GM19193 (cell line): ENCODE measurements around the gene TNFRSF1B.
A peak's percentile ranks its signal among the peaks of the same experiment; 100 is the strongest.

Experiments used
- POLR2A ChIP-seq: IDR thresholded peaks from 4 replicates; pipeline ENCODE4 v1.6.1; 2011; ENCODE audit not compliant: insufficient read depth, insufficient read length; ENCODE audit errors: extremely low read depth

The TNFRSF1B gene

DNA sequence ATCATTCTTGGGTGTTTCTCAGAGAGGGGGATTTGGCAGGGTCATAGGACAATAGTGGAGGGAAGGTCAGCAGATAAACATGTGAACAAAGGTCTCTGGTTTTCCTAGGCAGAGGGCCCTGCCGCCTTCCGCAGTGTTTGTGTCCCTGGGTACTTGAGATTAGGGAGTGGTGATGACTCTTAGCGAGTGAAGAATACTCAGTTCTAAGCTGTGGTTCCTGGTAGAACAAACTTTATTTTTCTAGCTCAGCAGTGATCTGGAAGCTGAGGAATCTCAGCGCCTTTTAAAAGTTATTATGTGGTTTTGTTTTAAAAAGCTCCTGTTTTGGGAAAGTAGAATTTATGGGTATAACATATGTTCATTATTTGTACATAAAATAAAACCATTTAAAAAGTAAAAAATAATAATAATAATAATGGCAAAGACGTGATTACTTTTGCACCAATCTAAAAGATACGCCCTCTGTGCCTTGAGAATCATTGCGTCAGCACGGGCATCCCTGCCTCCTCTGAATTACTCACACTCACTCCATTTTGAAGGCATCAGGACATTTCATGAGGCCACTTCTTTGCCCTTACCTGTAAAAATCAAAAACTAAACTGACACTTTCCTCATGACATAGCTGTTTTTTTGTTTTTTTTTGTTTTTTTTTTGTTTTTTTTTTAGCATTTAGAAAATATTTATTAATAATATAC, 29.7 kb upstream of the TNFRSF1B start:
- no peak for TF ChIP-seq POLR2A

DNA sequence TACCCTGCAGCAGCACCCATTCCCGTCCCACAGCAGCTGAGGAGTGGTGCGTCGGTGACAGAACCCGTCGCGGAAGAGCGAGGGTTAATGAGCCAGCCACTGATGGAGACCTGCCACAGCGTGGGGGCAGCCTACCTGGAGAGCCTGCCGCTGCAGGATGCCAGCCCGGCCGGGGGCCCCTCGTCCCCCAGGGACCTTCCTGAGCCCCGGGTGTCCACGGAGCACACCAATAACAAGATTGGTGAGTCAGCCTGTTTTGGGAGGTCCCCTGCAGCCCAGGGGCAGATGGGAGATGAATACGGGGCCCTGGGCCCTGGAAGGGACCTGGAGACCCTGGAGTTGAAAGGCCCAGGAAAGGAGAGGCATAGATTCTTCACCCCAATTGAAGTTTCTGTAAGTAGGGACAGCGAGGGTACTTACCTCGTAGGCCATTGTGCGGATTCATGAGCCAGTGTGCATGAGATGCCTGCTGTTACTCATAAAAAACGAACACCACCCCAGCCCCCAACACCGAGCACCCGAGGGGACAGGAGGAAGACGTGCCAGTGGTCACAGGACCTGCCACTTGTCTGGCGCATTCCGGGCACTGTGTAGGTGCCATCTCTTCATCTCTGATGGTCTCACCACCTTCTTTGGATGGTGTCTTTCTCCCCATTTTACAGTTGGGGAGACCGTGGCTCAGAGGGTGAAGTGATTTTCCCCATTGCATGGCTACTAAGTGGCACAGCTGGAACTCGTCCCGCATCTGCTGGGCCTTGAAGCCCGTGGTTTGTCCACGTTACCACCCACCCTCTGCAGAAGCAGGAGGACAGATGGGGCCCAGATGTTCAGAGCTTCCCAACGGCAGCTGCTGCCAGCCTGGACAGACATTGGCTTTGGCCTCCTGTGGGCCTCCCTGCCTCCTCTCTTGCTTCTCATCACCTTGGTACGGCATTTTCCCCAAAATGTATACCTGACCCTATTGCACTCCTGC, 28.3 kb upstream of the TNFRSF1B start:
- TF ChIP-seq POLR2A, result no peak

- no peak for TF ChIP-seq POLR2A
Measured at GRCh38 chr1:12140016-12140415, 26.8 kb upstream of the TNFRSF1B start.

DNA sequence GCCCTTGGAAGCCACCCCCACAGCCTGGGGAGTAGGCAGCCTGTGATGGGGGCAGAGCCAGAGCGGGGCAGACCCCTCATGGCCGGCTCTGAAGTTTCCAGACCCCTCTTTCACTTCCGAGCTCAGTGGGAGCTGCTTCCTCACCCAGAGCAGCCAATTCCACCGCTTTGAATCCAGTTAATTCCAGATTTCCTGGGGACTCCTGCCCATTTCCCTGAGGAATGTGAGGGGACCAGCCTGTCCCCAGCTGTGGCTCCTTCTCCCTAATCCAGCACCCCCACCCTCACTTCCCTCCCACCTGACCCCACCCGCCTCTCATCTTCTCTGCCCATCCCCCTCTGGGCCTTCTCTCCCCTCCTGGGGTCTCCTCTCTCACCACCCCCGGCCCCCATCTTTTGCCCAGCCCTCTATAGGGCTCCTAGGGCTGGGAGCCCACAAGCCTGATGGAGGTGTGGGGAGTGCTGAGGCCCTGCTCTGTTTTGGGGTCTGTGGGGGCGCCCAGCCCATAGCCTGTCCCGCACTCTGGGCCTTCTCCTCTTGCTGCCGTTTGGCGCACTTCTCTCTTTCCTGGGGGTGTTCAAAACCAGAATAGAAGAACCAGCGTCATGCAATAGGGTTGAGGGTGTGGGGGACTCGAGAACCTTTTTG, 26.2 kb upstream of the TNFRSF1B start:
- TF ChIP-seq POLR2A, result no peak

GRCh38 chr1:12141163-12141850, 25.5 kb upstream of the TNFRSF1B start:
- peak; percentile 27 for TF ChIP-seq POLR2A

DNA sequence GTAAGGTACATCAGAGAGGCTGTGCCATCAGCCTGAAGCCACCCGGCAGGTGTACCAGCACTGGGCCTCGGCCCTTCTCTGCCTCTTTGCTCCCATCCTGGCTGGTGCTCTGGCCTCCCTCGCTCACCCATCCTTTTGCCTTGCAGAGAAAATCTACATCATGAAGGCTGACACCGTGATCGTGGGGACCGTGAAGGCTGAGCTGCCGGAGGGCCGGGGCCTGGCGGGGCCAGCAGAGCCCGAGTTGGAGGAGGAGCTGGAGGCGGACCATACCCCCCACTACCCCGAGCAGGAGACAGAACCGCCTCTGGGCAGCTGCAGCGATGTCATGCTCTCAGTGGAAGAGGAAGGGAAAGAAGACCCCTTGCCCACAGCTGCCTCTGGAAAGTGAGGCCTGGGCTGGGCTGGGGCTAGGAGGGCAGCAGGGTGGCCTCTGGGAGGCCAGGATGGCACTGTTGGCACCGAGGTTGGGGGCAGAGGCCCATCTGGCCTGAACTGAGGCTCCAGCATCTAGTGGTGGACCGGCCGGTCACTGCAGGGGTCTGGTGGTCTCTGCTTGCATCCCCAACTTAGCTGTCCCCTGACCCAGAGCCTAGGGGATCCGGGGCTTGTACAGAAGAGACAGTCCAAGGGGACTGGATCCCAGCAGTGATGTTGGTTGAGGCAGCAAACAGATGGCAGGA, 24.5 kb upstream of the TNFRSF1B start:
- no peak for TF ChIP-seq POLR2A

GRCh38 chr1:12142891-12143630, 23.7 kb upstream of the TNFRSF1B start:
- TF ChIP-seq POLR2A, result peak; percentile 29

- no peak for TF ChIP-seq POLR2A
Measured at GRCh38 chr1:12143631-12144155, 23.1 kb upstream of the TNFRSF1B start.

- TF ChIP-seq POLR2A, result no peak
Measured at GRCh38 chr1:12144236-12144635, 22.6 kb upstream of the TNFRSF1B start.

GRCh38 chr1:12144969-12145368, 21.8 kb upstream of the TNFRSF1B start:
- peak; percentile 47 for TF ChIP-seq POLR2A

- peak; percentile 49 for TF ChIP-seq POLR2A
Measured at GRCh38 chr1:12145616-12146342, 21.0 kb upstream of the TNFRSF1B start.

- peak; percentile 26 for TF ChIP-seq POLR2A
Measured at GRCh38 chr1:12146343-12147112, 20.3 kb upstream of the TNFRSF1B start.
